Measurements from ENCODE around the gene SRPK2.

DNA sequence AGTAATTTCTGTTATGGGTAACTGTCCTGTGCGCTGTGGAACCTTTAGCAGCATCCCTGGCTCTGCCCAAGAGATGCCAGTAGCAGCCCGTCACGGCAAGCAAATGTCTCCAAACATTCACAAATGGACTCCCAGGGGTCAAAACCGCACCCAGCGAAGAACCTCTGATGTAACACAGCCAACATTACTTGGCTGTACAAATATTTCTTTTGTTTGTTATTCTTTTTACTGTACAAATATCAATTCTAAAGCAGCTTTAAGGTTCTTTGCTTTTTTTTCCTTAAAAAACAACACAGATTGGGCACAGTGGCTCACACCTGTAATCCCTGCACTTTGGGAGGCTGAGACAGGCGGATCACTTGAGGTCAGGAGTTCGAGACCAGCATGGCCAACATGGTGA lies 192.2 kb downstream of the SRPK2 start:
- TF ChIP-seq, protein P1, sequence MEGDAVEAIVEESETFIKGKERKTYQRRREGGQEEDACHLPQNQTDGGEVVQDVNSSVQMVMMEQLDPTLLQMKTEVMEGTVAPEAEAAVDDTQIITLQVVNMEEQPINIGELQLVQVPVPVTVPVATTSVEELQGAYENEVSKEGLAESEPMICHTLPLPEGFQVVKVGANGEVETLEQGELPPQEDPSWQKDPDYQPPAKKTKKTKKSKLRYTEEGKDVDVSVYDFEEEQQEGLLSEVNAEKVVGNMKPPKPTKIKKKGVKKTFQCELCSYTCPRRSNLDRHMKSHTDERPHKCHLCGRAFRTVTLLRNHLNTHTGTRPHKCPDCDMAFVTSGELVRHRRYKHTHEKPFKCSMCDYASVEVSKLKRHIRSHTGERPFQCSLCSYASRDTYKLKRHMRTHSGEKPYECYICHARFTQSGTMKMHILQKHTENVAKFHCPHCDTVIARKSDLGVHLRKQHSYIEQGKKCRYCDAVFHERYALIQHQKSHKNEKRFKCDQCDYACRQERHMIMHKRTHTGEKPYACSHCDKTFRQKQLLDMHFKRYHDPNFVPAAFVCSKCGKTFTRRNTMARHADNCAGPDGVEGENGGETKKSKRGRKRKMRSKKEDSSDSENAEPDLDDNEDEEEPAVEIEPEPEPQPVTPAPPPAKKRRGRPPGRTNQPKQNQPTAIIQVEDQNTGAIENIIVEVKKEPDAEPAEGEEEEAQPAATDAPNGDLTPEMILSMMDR (IDR thresholded peaks at IDR 0.05; ENCODE audit: low read length): no peak
- TF ChIP-seq EZH2 (IDR thresholded peaks at IDR 0.05; ENCODE audit: borderline replicate concordance, low read length): no peak

All from OCI-LY1 (cell line).